C1 segment of cervical spinal cord (tissue), 14 donors: ENCODE measurements around the gene STXBP5L.
A peak's percentile ranks its signal among the peaks of the same experiment; 100 is the strongest.
"Not testable (repeated sequence)": the region's sequence is repeated elsewhere in the genome, so short reads cannot be mapped to it uniquely, and the experiment has no call there.

Experiments used
- DNase-seq, 14 donors: peaks; one replicate each; lab custom pipeline; 2025; lab: John Stamatoyannopoulos, UW

Gene STXBP5L

DNA sequence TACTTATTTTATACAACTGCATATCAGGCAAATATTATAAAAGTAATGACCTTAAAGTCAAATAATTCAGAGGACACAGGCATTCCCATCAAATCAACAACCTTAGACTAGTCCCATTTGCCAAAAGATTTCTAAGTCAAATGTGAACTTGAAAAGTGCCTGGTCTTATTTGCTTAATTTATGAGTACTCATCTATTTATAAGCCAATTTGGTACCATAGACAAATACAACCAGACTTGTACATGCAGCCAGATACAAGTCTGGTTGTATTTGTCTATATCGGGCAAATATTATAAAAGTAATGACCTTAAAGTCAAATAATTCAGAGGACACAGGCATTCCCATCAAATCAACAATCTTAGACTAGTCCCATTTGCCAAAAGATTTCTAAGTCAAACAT is 322.2 kb downstream of the STXBP5L start:
- not testable (repeated sequence) for DNase-seq

DNA sequence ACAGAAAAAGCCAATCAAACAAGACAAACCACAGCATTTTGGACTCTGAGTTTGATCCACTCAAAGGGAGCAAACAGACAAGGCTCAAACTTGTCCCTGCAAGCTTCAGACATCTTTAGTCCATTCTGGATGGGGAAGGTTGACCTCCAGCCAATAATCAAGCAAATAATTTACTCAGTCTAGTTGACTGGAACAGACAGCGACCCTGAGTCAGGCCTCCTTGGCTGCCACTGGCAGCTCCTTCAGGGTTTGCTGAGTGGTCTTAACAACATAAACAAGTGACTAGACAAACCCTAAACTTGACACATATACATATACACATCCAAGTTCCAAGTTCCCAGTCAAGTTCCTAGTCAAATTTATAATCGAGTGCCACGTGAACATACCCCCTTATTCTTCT is 323.9 kb downstream of the STXBP5L start:
- no peak for DNase-seq

DNA sequence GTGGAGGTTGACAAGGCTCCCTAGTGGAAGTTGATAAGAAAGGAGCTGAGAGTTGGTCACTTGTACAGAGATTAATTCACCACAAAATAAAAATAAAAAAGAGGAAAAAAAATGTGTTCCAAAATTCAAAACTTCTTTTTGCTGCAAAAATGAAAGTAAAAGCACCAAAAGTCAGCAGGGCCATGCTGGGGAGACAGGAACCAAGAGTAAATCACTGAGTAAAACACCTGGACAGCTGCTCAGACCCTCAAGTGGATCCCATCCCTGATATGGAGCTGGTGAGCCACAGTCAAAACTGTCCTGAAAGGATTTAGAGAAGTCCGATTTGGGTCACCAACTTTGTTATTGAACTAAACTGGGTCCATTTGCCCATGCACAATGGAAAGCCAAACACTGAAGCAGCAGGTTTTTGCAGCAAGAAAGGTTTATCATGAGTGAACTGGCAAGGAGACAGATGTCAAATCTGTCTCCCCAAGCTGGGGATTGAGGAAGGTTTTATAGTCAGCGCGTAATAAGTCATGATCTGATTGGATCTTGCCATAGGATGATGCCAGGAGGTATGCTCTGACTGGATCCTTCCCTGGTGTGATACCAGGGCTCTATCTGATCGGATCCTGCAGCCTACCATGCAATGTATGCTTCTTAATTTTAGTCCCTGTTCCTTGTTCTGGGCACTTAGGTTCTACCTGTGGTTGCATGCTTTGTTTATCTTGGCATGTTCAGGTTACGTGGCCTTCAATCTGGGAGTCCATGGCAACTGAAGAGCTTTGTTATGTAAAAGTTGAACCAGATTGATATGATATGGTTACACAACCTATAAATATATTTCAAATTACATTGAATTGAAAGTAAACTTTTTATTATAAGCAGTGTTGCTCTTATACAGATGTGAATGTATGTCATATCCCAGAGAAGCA is 324.6 kb downstream of the STXBP5L start:
- no peak for DNase-seq

DNA sequence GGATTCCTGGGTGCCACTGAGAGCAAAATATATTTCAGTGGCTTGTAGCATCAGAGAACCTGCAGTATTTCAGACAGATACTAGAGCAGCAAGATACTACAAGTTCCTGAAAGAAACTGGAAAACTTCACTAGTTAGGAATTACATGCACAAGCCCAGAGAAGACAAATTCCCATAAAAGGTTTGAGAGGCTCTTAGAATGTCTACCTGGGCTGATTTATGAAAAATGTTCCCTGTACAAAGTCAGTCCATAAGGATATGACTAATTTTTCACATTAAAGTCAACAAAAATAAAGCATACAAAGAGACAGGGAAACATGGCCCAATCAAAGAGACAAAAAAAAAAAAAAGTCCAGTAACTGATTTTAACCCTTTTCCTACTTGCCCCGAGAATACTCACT is 335.2 kb downstream of the STXBP5L start:
- DNase-seq = no peak

DNA sequence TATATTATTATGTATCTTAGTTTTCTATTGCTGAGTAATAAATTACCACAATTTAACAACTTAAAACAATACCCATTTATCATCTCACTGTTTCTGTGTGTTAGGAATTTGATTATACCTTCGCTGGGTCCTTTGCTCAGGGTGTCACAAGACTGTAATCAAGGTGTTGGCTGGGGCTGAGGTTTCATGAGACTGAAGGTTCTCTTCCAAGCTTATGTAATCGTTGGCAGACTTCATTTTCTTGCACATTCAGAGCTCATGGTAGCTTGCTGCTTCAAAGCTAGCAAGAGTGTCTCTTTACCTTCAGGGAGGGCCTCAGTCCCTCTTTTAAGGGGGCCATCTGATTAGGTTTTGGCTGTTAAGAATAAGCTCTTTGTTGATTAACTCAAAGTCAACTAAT is 344.7 kb downstream of the STXBP5L start:
- DNase-seq = peak in 1 of 14 donors; percentile 47

DNA sequence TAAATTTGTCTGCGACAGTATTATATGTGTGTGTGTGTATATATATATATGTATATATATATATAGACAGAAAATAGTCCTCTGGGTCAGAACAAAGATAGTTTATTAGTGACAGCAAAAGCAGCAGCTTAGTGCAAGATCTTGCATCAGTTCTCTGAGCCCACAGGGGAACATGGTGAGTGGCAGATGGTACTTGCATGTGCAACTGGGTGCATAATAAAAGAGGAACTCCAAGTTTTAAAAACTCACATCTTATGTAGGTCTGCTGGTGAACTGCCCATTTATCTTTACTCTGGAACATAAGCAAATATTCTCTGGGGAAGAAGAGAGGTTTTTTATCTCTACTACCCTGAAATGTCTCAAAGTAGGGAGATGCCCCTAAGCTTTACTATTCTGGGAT is 361.4 kb downstream of the STXBP5L start:
- DNase-seq = no peak

DNA sequence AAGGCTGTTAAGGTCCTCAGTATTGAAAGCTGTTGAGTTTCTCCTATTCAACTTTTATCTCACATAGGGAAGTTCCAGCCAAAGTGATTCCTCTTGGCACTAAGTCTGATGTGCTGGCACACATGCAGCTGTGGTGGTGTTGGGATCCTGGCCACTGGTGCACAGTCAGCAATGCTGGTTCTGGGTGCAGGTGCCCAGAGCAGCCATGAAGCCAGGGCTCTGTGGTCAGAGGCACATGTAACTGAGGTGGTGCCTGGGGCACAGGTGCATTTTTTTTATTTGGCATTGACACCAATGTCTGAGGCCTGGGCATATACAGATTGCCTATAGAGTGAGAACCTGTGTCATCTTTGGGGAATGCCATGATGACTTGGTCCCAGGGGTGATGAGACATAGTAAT is 366.4 kb downstream of the STXBP5L start:
- DNase-seq = no peak

DNA sequence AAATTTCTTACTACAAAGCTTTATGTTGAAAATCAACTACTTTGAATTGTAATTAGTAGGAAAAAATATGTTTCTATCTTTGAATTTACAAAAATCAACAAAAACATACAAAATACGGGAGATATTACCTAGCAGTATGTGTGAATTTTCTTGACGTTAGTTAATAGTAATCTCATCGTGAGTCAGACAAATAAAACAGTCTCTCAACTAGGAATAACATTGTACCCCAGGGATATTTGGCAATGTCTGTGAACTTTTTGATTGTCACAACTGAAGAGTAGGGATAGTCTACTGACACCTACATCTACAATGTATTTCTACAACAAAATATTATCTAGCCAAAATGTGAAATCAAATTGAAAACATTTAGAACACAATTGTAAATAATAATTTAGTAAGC is 387.4 kb downstream of the STXBP5L start:
- DNase-seq = no peak

DNA sequence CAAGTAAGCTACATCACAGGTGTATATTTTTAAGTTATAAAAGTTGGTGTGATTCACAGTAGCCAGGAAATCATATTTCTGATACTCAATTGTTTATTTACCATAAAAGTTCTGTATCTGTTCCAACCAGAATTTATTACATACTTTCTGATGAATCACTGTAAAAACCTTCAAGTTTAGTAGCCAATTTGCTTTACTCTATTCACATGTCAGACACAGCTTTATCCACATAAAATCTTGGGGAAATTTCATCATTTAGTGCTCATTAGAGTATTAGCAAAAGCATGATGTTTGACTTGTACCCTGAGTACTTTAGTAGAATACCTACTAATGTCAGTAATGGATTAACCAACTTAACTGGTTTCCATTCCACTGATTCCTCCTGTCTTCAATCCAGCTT is 388.0 kb downstream of the STXBP5L start:
- no peak for DNase-seq

DNA sequence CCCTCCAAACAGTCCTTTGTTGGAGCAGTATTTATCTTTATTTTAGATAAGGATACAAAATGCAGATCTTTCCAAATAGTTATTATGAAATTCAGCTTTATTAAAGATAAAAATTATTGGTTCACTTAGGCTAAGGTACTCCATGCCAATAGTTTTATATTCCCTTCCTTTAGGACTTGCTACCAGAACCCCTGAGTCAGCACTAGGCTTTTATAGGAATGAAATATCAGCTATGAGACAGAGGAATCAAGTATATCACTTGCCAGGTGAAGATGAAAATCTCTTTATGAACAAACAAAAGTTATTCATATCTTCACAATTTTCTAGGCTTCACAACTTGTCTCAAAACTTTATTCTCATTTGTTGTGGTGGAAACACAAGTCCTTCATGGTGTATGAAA is 416.3 kb downstream of the STXBP5L start:
- DNase-seq = no peak

DNA sequence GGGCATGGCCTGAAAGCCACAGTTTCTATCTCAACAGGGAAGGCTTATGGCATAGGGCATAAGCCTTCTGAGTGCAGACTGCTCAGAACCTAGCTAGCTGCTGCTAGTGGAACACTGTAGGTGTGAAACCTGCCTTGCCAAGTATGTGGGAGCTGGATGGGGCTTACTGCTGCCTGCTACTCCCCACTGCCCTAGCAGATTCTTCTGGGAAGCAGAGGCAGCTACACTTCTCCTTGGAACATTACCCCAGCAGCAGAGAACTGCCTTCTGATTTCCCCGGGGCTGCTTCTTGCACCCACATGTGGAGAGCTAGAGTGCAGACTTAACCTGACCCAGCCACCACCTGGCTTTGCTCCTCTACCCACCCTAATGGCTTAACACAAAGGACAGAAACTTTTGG is 422.1 kb downstream of the STXBP5L start:
- no peak for DNase-seq

DNA sequence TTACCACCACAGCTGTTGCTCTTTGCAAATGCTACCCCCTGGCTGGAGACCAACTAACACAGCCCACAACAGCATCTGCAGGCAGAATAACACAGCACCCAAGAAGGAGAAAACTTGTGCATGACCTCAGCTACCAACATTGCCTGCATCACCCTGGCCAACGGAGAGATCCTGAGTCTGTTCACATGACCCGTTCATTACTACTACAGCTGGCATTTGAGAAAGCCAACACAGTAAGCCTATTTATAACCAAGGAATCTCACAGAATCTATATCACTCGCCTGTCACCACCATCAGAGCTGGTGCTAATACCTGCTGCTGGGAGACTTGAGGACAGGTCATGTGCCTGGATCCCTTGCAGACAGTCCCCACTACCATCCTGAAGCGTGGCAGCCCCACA is 422.6 kb downstream of the STXBP5L start:
- DNase-seq = no peak

DNA sequence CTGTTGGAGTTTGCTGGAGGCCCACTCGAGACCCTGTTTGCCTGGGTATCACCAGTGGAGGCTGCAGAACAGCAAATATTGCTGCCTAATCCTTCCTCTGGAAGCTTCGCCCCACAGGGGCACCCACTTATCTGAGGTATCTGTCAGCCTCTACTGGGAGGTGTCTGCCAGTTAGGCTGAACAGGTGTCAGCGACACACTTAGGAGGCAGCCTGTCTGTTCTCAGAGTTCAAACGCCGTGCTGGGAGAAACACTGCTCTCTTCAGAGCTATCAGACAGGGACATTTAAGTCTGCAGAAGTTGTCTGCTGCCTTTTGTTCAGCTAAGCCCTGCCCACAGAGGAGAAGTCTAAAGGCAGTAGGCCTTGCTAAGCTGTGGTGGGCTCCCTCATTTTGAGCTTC is 448.0 kb downstream of the STXBP5L start:
- DNase-seq = not testable (repeated sequence)

DNA sequence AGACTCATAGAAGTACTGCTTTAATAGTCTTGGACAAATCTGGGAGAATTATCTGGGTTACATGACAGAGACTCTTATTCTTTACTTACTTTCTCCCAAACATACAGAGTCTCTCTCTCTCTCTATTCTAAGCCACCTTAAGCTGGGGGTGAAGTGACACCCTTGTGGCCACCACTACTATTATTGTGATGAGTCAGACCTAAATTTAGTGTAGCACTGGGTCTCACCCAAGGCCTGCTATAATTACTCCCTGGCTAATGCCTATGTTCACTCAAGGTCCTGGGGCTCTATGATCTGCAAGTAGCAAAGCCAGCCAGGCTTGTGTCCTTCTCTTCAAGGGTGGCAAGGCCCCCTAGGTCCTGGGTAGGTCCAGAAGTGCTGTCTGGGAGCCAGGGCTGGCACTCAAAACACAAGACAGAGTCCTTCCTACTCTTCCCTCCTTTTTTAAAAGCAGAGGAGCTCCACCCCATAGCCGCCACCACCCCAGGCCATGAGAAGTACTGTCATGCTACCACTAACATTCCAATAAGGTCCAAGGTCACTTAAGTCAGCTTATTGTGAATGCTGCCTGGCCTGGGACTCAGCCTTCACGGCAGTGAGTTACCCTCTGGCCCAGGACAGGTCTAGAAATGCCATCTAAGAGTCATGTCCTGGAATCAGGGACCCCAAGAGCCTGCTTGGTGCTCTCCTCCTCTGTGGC is 454.2 kb downstream of the STXBP5L start:
- no peak for DNase-seq

DNA sequence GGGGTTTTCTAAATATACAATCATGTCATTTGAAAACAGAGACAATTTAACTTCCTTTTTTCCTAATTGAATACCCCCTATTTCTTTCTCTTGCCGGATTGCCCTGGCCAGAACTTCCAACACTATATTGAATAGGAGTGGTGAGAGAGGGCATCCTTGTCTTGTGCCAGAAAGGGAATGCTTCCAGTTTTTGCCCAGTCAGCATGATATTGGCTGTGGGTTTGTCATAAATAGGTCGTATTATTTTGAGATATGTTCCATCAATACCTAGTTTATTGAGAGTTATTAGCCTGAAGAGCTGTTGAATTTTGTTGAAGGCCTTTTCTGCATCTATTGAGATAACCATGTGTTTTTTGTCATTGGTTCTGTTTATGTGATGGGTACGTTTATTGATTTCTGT is 480.3 kb downstream of the STXBP5L start:
- DNase-seq = not testable (repeated sequence)

DNA sequence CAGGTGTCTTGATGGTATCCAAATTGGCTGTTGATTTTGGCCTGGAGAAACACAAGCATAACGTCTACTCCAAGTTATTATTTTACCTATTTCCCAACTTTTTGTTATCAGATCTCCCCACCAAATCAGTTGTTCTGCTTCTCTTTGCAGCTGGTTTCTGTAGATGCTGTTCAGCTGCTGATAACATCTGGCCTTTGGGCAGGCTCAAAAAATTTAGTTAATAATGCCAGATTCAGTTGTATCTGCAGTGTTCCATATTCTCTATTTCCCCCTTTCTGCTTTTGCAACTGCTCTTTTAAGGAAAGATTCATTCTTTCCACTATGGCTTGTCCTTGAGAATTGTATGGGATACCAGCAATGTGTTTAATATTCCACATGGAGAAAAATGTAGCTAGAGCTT is 488.0 kb downstream of the STXBP5L start:
- DNase-seq = not testable (repeated sequence)

DNA sequence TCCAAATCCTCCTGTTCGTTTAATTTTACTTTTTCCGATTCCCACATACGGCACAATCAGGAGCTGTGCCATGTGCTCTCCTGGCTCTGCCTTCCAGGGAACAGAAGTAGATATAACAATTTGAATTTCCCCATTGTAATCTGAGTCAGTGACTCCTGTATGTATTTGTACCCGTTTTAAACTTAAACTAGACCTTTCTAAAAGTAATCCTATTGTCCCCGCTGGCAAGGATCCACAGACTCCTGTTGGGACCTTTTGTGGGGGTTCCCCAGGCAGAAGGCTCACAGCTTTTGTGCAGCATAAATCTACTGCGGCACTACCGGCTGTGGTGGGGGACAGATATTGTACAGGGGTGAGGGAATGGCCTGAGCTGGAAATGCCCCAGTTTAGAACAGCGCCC is 490.0 kb downstream of the STXBP5L start:
- DNase-seq = not testable (repeated sequence)

DNA sequence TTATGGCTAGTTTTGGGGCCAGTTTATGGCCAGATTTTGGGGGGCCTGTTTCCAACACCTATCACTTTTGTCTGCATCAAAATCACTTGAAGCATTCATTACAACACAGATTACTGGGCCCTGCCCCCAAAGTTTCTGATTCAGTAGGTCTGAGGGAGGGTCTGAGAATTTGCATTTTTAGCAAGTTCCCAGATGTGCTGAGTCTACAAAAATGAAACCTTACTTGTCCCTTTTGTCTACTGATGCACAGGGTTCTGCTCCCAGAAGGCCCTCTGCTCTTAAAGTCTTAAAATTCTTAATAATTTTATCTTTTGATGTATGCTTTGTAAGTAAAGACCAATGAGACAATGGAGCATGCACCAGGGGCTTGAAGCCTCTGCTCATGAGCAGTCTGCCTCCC is 491.8 kb downstream of the STXBP5L start:
- no peak for DNase-seq

DNA sequence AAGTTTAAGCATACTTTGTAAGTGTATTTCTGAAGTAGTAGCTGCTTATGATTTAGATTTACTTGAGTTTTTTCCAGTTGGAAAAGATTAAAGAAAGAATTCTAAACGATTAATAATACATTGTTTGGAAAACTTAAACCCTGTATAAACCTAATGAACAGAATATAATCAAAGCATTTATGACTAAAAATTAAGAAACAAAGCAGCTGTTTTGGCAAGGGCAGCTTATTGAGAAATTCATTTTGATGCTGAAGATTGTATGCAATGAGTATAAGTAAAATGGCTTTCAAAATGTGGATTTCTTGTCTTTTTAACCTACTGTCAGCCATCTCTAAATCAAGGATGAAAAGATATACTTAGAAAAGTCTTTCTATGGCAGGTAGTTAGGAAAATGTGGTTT is 497.6 kb downstream of the STXBP5L start:
- no peak for DNase-seq

DNA sequence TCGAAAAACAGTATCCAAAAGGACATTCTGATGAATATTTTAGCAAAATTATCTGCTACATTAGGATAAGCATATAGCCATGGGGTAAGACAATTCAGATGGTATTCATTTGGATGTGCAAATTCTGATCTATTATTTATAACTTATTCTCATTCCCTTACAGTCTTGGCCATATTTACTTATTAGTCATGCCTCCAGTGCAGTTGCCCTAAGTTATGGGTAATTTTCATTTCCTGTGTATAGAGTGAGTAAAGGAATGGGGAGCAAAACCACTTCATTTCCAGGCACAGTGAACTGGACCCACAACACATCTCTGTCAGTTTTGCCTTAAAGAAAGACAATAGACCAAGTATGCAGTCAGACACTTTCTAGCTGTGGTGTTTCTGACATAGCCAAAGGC is 503.5 kb downstream of the STXBP5L start:
- DNase-seq = no peak

DNA sequence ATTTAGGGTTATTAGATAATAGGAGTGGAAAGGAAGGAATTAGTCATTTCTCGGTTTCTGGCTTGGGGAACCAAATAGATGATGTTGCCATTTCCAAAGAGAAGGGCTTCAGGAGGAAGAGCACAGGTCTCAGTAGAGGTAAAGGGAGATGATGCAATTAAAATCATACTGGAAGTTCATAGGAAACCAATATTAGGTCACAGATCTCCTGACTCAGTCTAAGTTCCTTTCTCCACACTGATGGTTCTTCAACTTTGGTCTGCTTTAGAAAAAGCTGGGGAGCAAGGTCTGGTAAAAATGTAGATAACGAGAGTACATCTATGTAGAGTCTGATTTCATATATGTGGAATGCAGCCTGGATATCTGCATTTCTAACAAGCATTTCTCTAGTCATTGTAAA is 506.9 kb downstream of the STXBP5L start:
- DNase-seq = no peak

DNA sequence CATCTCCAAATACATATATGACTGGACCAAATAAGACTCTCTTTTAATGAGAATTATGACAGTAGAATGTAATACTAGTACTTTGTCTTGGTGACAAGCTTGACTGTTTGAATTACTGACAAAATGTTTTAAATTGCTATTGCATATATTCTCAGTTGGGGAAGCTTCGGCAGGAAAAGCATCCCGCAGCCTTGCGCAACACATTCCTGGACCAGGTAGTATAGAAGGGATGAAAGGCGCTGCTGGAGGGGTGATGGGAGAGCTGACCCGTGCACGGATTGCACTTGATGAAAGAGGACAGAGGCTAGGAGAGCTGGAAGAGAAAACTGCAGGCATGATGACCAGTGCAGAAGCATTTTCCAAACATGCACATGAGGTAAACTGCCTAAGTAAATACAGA is 510.2 kb downstream of the STXBP5L start:
- no peak for DNase-seq

DNA sequence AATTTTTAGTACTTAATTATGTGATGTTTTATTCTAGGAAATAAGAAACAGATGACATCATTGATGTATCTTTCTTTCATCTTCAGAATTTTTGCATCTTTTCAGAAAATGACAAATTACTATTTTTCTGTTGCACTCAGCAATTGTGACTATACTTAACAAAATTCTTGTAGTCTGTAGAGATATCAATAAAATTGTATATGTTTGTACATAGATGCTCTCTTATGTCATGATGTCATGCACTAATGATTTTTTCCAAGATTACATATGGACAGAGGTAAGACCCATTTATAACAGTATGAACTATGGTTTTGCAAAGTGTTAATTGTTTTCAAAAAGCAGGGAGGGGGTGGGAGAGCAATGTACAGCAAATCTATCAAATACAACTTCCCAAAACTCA is 516.5 kb downstream of the STXBP5L start:
- DNase-seq = no peak
